HL-60 (cell line): ENCODE results near the gene COQ3.
"Not testable (repeated sequence)": the region's sequence is repeated elsewhere in the genome, so short reads cannot be mapped to it uniquely, and the experiment has no call there.

ENCODE experiments used
- DNase-seq, 2 experiments: peaks; one replicate each; pipeline ENCODE4 v3.0.0-alpha.2; 2010 to 2020; ENCODE audit warnings: low read depth in 1 of 2, low spot score in 1 of 2
- H3K27ac ChIP-seq: fragments of 250-450 bp; sonication (Bioruptor Pico); replicated peaks from 2 replicates; pipeline ENCODE4 v1.5.1; 2020; ENCODE audit warnings: mild to moderate bottlenecking, moderate library complexity
- H3K27me3 ChIP-seq: fragments of 250-450 bp; sonication (Bioruptor Pico); 2 replicates; pipeline ENCODE4 v1.5.1; 2021; ENCODE audit warnings: mild to moderate bottlenecking, moderate library complexity; ENCODE audit not compliant: insufficient read depth, poor library complexity, severe bottlenecking
- H3K4me3 ChIP-seq: replicated peaks from 2 replicates; pipeline ENCODE4 v1.5.1; 2011; ENCODE audit warnings: mild to moderate bottlenecking, control low read depth, low read length; ENCODE audit not compliant: insufficient read depth
- CTCF ChIP-seq: IDR thresholded peaks from one replicate; pipeline ENCODE4 v1.5.1; 2011; ENCODE audit warnings: low read length, control low read depth, inconsistent platforms; ENCODE audit not compliant: insufficient read depth
- GABPA ChIP-seq: IDR thresholded peaks from 2 replicates; pipeline ENCODE4 v1.6.1; 2012; ENCODE audit warnings: low read depth
- POLR2AphosphoS5 ChIP-seq: IDR thresholded peaks from 2 replicates; pipeline ENCODE4 v1.6.1; 2012; ENCODE audit warnings: low read depth
- REST ChIP-seq: IDR thresholded peaks from 2 replicates; pipeline ENCODE4 v1.6.1; 2012; ENCODE audit warnings: low read depth; ENCODE audit not compliant: insufficient replicate concordance
- SPI1 ChIP-seq: IDR thresholded peaks from 2 replicates; pipeline ENCODE4 v1.6.1; 2012; ENCODE audit warnings: low read depth, mild to moderate bottlenecking, borderline replicate concordance

The COQ3 gene

GRCh38 chr6:99344289-99344688 lies 49.7 kb downstream of the COQ3 start:
- H3K4me3 ChIP-seq = no peak overlapping the region
- DNase-seq = no peak
- H3K27me3 ChIP-seq = peaks cover 44% of the 10 kb centered on the region
- TF ChIP-seq GABPA (no peak), POLR2AphosphoS5 (no peak), SPI1 (no peak), CTCF (no peak), REST (no peak)
- H3K27ac ChIP-seq = no peak overlapping the region

GRCh38 chr6:99341862-99342455 lies 52.0 kb downstream of the COQ3 start:
- no peak overlapping the region for H3K27ac ChIP-seq
- peaks cover 29% of the 10 kb centered on the region for H3K27me3 ChIP-seq
- DNase-seq = no peak
- H3K4me3 ChIP-seq = no peak overlapping the region
- TF ChIP-seq SPI1 = no peak
- no peak for TF ChIP-seq POLR2AphosphoS5
- TF ChIP-seq CTCF = no peak
- TF ChIP-seq REST = no peak
- TF ChIP-seq GABPA = no peak

DNA sequence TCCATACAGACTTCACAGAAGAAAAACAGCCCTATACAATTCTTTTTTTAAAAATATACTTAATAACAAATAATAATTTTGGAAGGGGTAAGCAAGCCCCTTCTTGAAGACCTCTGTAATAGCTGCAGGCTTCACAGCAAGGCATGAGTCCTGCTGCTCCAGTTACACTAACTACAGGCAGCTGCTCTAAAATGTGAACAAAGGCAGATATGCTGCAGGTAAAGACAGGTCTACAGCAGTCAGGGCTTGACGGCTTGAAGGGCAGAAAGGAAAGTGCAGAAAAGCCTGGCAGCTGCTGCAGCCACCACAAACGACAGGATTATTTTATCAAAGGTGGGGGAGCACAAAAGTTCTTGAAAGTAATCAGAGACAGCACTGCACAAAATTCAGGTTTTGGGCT lies 55.8 kb downstream of the COQ3 start:
- Histone ChIP-seq H3K27me3 (peaks cover 8% of the 10 kb centered on the region), H3K27ac (no peak overlapping the region), H3K4me3 (no peak overlapping the region)
- TF ChIP-seq REST = no peak
- no peak for TF ChIP-seq SPI1
- no peak for TF ChIP-seq POLR2AphosphoS5
- no peak for TF ChIP-seq CTCF
- TF ChIP-seq GABPA = no peak
- DNase-seq = no peak

DNA sequence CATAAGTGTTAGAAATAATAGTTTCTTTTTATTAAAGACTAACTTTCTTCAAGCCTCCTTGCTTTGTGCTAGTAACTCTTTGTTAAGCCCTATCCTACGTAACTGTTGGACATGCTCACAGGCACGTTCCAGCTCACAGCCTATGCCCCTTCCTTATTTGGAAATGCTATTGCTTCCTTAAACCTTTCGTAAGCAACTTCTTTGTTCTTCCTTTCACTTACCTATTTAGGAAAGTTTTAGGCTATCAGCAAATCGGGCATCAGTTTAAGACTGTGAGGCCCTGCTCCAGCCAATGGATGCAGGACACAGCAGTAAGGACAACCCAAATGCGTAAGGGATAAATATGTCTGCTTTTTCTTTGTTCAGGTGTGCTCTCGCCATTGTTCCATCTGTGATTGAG lies 58.7 kb downstream of the COQ3 start:
- not testable (repeated sequence) for H3K27ac ChIP-seq, H3K27me3 ChIP-seq

More for the DNA sequence above, 58.7 kb downstream of the COQ3 start:
- H3K4me3 ChIP-seq = not testable (repeated sequence)
- DNase-seq = peak in 1 of 2 experiments; percentile 18
